ENCODE data around the gene OR14J1. TPM values are rescaled to one million over a fixed set of nuclear protein-coding genes. Genes with fewer than 3 reads are reported as not detected.
"Not testable (repeated sequence)": the region's sequence is repeated elsewhere in the genome, so short reads cannot be mapped to it uniquely, and the experiment has no call there.

OR14J1 gene
- polyA plus RNA-seq, 1 experiment = not detected

GRCh38 chr6:29294499-29294914 is 7.0 kb upstream of the OR14J1 start:
- no peak for DNase-seq (ENCODE audit: low read depth)

GRCh38 chr6:29295181-29295585 is 6.3 kb upstream of the OR14J1 start:
- ChIA-PET POLR2A (no interaction called here), CTCF (no interaction called here)
- Histone ChIP-seq H3K27me3 (ENCODE audit: control insufficient read depth, insufficient read depth, low read length) (no peaks in the 10 kb centered on the region), H3K36me3 (ENCODE audit: control insufficient read depth, insufficient read depth, low read length) (no peaks in the 10 kb centered on the region), H3K4me3 (ENCODE audit: low read depth, low read length) (no peak overlapping the region)
- TF ChIP-seq, protein P1, sequence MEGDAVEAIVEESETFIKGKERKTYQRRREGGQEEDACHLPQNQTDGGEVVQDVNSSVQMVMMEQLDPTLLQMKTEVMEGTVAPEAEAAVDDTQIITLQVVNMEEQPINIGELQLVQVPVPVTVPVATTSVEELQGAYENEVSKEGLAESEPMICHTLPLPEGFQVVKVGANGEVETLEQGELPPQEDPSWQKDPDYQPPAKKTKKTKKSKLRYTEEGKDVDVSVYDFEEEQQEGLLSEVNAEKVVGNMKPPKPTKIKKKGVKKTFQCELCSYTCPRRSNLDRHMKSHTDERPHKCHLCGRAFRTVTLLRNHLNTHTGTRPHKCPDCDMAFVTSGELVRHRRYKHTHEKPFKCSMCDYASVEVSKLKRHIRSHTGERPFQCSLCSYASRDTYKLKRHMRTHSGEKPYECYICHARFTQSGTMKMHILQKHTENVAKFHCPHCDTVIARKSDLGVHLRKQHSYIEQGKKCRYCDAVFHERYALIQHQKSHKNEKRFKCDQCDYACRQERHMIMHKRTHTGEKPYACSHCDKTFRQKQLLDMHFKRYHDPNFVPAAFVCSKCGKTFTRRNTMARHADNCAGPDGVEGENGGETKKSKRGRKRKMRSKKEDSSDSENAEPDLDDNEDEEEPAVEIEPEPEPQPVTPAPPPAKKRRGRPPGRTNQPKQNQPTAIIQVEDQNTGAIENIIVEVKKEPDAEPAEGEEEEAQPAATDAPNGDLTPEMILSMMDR (IDR thresholded peaks at IDR 0.05; ENCODE audit: insufficient read depth, low read depth, low read length) = no peak
- no peak for DNase-seq (ENCODE audit: low read depth)

More at GRCh38 chr6:29294499-29294914, 7.0 kb upstream of the OR14J1 start:
- POLR2A ChIA-PET = no interaction called here
- no peak overlapping the region for H3K4me3 ChIP-seq (ENCODE audit: low read depth, low read length)
- no peaks in the 10 kb centered on the region for H3K36me3 ChIP-seq (ENCODE audit: control insufficient read depth, insufficient read depth, low read length)
- CTCF ChIA-PET = no interaction called here
- H3K27me3 ChIP-seq (ENCODE audit: control insufficient read depth, insufficient read depth, low read length) = no peaks in the 10 kb centered on the region
- TF ChIP-seq, protein P1 (IDR thresholded peaks at IDR 0.05; ENCODE audit: insufficient read depth, low read depth, low read length) = no peak

DNA sequence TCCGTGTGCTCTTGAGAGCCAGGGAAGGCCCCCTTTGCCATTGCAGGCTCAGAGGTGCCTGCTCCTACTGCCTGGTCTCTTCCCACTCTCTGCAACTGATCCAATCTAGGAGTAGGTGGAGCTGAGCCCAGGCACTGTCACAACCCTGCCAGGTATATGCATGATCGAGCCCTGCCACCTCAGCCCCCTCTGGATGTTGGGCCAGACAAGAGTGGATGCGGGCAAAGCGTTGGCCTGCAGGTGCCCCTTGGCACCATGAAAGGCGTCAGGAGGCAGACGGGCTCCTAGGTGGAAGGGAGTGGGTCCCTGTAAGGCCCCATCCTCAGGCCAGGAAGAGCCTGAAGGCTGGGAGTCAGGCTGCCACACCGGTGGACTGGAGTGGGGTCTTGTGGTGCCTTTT is 5.9 kb upstream of the OR14J1 start:
- CTCF ChIA-PET = no interaction called here
- TF ChIP-seq, protein P1 (IDR thresholded peaks at IDR 0.05; ENCODE audit: insufficient read depth, low read depth, low read length) = no peak
- Histone ChIP-seq H3K4me3 (ENCODE audit: low read depth, low read length) (no peak overlapping the region), H3K36me3 (ENCODE audit: control insufficient read depth, insufficient read depth, low read length) (no peaks in the 10 kb centered on the region), H3K27me3 (ENCODE audit: control insufficient read depth, insufficient read depth, low read length) (no peaks in the 10 kb centered on the region)
- POLR2A ChIA-PET = no interaction called here
- DNase-seq (ENCODE audit: low read depth) = no peak

DNA sequence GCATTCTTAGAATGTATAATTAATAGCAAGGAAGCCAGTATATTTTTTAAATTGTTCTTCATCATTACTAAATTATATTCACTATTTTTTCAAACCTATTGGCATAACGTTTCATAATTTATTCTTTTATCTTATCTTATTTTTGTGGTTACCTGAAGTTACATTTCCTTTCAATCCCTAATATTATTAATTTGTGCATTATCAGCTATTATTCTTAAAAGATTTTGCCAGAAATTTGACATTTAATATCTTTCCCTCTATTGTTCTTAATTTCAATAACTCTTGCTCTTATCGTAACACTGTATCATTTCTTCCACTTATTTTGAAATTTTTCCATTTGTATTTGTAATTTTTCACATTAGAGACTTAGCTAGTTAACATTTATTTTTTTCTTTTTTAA is 18.4 kb downstream of the OR14J1 start:
- Histone ChIP-seq H3K4me3 (ENCODE audit: low read depth, low read length) (no peak overlapping the region), H3K36me3 (ENCODE audit: control insufficient read depth, insufficient read depth, low read length) (no peaks in the 10 kb centered on the region), H3K27me3 (ENCODE audit: control insufficient read depth, insufficient read depth, low read length) (no peaks in the 10 kb centered on the region)
- DNase-seq (ENCODE audit: low read depth) = no peak
- ChIA-PET CTCF (no interaction called here), POLR2A (no interaction called here)
- TF ChIP-seq, protein P1 (IDR thresholded peaks at IDR 0.05; ENCODE audit: insufficient read depth, low read depth, low read length) = no peak

GRCh38 chr6:29323332-29323731 is 21.8 kb downstream of the OR14J1 start:
- CTCF ChIA-PET; H3K36me3 ChIP-seq (ENCODE audit: control insufficient read depth, insufficient read depth, low read length); POLR2A ChIA-PET; H3K27me3 ChIP-seq (ENCODE audit: control insufficient read depth, insufficient read depth, low read length); H3K4me3 ChIP-seq (ENCODE audit: low read depth, low read length); DNase-seq (ENCODE audit: low read depth): not testable (repeated sequence)

- no peak for DNase-seq (ENCODE audit: low read depth)
- ChIA-PET CTCF (no interaction called here), POLR2A (no interaction called here)
- Histone ChIP-seq H3K36me3 (ENCODE audit: control insufficient read depth, insufficient read depth, low read length) (no peaks in the 10 kb centered on the region), H3K27me3 (ENCODE audit: control insufficient read depth, insufficient read depth, low read length) (no peaks in the 10 kb centered on the region), H3K4me3 (ENCODE audit: low read depth, low read length) (no peak overlapping the region)
- TF ChIP-seq, protein P1 (IDR thresholded peaks at IDR 0.05; ENCODE audit: insufficient read depth, low read depth, low read length) = no peak
Measured at GRCh38 chr6:29325777-29326176, 24.3 kb downstream of the OR14J1 start.

Measured in BJ (cell line).